Epithelial cell of esophagus (primary cell): ENCODE measurements around the gene TMEM270.
"Not testable (repeated sequence)": the region's sequence is repeated elsewhere in the genome, so short reads cannot be mapped to it uniquely, and the experiment has no call there.

Experiments
- DNase-seq: peaks from one replicate; pipeline ENCODE4 v3.0.0; 2010; ENCODE audit warnings: low read depth
- H3K4me3 ChIP-seq: 2 replicates; pipeline ENCODE4 v1.5.1; 2011; ENCODE audit warnings: mild to moderate bottlenecking, low read length, control low read depth
- CTCF ChIP-seq: IDR thresholded peaks from 2 replicates; pipeline ENCODE4 v1.5.1; 2011; ENCODE audit warnings: low read depth, mild to moderate bottlenecking, low read length, control low read depth, inconsistent platforms; ENCODE audit not compliant: insufficient read depth; ENCODE audit errors: missing control alignments

Gene TMEM270

DNA sequence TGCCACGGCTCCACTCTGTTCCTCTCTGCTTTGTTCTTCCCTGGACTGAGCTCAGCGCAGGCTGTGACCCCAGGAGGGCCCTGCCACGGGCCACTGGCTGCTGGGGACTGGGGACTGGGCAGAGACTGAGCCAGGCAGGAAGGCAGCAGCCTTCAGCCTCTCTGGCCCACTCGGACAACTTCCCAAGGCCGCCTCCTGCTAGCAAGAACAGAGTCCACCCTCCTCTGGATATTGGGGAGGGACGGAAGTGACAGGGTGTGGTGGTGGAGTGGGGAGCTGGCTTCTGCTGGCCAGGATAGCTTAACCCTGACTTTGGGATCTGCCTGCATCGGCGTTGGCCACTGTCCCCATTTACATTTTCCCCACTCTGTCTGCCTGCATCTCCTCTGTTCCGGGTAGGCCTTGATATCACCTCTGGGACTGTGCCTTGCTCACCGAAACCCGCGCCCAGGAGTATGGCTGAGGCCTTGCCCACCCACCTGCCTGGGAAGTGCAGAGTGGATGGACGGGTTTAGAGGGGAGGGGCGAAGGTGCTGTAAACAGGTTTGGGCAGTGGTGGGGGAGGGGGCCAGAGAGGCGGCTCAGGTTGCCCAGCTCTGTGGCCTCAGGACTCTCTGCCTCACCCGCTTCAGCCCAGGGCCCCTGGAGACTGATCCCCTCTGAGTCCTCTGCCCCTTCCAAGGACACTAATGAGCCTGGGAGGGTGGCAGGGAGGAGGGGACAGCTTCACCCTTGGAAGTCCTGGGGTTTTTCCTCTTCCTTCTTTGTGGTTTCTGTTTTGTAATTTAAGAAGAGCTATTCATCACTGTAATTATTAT is 28.9 kb upstream of the TMEM270 start:
- peak; percentile 93 for DNase-seq
- no peak for TF ChIP-seq CTCF

DNA sequence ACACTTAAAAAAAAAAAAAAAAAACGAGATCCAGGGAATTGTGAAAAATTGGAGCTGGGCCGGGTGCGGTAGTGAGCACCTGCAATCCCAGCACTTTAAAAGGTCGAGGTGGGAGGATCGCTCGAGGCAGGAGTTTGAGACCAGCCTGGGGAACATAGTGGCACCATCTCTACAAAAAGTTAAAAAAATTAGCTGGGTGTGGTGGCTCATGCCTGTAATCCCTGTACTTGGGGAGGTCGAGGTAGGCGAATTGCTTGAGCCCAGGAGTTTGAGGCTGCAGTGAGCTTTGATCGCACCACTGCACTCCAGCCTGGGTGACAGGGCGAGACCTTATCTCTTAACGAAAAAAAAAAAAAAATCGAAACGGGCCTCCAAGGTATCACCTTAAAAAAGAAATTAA is 28.2 kb upstream of the TMEM270 start:
- TF ChIP-seq CTCF = no peak
- peak; percentile 45 for DNase-seq

More for the DNA sequence above, 28.9 kb upstream of the TMEM270 start:
- peak overlapping the region; percentile 62 for H3K4me3 ChIP-seq

DNA sequence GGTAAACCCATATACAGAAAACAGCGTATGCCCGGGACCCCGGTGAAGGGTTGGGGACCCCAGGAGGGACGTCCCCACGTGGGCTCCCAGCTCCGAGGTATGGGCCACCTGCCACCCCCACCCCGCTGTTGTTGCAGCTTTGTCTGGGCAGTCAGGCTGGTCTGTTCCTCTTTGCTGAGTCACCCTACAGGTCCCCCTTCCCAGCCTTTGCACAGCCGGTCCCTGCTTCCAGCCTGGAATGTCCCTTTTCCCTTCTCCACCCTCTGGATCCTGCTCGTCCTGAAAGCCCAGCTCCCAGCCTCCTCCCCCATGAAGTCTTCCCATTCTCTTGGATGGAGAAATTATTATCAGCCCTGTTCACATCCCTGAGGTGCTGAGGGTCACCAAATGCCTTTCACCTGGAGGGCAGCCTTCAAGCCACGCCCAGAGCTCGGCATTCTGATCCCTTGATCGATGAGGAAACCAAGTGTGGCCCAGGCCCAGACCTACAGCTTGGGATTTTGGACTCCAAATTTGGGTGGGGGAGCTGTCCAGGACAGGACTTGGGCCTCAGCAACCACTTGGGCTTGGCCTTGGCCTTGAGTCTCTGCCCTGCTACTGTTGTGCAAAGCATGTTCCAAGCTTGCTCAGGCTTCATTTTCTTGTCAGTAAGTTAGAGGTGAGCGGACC is 27.6 kb upstream of the TMEM270 start:
- no peak overlapping the region for H3K4me3 ChIP-seq
- peak; percentile 74 for DNase-seq
- TF ChIP-seq CTCF = no peak

More for the DNA sequence above, 28.2 kb upstream of the TMEM270 start:
- H3K4me3 ChIP-seq = peak overlapping the region; percentile 62

GRCh38 chr7:73834626-73835191 is 26.2 kb upstream of the TMEM270 start:
- DNase-seq = no peak
- no peak for TF ChIP-seq CTCF
- no peak overlapping the region for H3K4me3 ChIP-seq

DNA sequence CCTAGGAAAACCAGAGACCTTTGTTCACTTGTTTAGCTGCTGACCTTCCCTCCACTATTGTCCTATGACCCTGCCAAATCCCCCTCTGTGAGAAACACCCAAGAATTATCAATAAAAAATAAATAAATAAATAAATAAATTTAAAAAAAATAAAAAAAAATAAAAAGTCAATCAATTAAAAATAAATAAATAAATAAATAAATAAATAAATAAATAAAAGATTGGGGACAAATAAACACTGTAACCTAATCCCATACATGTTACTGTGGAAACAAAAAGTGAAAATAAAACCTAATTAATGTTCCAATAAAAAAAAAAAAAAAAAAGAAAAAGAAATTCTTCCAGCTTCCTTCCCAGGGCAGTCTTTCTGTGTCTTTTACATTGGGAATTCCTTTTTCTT is 23.8 kb upstream of the TMEM270 start:
- DNase-seq = not testable (repeated sequence)

GRCh38 chr7:73838642-73839041 is 22.3 kb upstream of the TMEM270 start:
- no peak overlapping the region for H3K4me3 ChIP-seq
- DNase-seq = peak; percentile 86
- no peak for TF ChIP-seq CTCF

More for the DNA sequence above, 23.8 kb upstream of the TMEM270 start:
- not testable (repeated sequence) for H3K4me3 ChIP-seq

DNA sequence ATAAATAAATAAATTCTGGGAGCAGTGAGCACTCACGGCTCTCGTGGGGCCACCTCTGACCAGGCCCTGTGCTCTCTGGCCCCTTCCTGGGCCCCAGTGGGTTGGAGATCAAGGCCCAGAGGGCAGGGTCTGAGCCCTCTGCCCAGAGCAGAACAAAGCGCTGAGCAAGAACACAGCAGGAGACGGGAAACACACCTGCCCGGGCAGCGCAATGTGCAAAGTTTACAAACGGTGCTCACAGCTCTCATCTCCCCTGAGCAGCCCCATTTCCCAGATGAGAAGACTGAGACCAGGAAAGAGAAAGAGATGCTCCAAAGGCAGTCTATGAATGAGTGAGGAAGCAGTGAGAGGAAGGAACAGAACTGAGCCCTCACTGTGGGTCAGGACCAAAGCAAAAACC is 21.7 kb upstream of the TMEM270 start:
- no peak overlapping the region for H3K4me3 ChIP-seq
- no peak for TF ChIP-seq CTCF

More for the DNA sequence above, 21.7 kb upstream of the TMEM270 start:
- DNase-seq = no peak
